ENCODE data around the gene GZF1.
A peak's percentile ranks its signal among the peaks of the same experiment; 100 is the strongest.

Gene GZF1

DNA sequence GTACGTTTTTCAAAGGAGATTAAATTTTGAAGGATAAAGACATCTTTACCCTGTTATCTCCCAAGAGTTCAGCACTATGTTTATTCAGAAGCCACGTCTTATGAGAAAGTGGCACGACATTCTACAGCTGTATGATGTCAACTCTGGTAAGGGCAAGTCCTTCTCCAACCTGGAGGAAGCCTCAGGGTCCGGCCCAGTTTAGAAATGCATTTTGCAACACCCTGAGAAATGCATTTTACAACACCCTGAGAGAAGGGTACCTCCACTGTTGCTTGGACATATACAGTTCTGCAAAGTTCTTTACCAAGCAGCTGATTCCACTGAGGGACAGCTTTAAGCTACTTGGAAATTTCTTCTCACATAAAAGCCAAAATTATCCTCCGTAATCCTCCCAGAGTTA, 41.8 kb downstream of the GZF1 start:
- Histone ChIP-seq H3K27ac (replicated peaks) (no peak overlapping the region), H3K4me3 (replicated peaks; ENCODE audit: insufficient read depth, low read length) (no peak overlapping the region), H3K27me3 (ENCODE audit: insufficient read depth, poor library complexity, severe bottlenecking) (no peaks in the 10 kb centered on the region)
- peak in 1 of 2 experiments; percentile 36 for DNase-seq (ENCODE audit: low read depth in 1 of 2, low spot score in 1 of 2)
- TF ChIP-seq SPI1 (IDR thresholded peaks at IDR 0.05; ENCODE audit: borderline replicate concordance, low read depth) (no peak), POLR2AphosphoS5 (IDR thresholded peaks at IDR 0.05; ENCODE audit: low read depth) (no peak), GABPA (IDR thresholded peaks at IDR 0.05; ENCODE audit: low read depth) (no peak)
- TF ChIP-seq, protein P1, sequence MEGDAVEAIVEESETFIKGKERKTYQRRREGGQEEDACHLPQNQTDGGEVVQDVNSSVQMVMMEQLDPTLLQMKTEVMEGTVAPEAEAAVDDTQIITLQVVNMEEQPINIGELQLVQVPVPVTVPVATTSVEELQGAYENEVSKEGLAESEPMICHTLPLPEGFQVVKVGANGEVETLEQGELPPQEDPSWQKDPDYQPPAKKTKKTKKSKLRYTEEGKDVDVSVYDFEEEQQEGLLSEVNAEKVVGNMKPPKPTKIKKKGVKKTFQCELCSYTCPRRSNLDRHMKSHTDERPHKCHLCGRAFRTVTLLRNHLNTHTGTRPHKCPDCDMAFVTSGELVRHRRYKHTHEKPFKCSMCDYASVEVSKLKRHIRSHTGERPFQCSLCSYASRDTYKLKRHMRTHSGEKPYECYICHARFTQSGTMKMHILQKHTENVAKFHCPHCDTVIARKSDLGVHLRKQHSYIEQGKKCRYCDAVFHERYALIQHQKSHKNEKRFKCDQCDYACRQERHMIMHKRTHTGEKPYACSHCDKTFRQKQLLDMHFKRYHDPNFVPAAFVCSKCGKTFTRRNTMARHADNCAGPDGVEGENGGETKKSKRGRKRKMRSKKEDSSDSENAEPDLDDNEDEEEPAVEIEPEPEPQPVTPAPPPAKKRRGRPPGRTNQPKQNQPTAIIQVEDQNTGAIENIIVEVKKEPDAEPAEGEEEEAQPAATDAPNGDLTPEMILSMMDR (IDR thresholded peaks at IDR 0.05; ENCODE audit: insufficient read depth, low read length) = no peak
- TF ChIP-seq, protein P2, sequence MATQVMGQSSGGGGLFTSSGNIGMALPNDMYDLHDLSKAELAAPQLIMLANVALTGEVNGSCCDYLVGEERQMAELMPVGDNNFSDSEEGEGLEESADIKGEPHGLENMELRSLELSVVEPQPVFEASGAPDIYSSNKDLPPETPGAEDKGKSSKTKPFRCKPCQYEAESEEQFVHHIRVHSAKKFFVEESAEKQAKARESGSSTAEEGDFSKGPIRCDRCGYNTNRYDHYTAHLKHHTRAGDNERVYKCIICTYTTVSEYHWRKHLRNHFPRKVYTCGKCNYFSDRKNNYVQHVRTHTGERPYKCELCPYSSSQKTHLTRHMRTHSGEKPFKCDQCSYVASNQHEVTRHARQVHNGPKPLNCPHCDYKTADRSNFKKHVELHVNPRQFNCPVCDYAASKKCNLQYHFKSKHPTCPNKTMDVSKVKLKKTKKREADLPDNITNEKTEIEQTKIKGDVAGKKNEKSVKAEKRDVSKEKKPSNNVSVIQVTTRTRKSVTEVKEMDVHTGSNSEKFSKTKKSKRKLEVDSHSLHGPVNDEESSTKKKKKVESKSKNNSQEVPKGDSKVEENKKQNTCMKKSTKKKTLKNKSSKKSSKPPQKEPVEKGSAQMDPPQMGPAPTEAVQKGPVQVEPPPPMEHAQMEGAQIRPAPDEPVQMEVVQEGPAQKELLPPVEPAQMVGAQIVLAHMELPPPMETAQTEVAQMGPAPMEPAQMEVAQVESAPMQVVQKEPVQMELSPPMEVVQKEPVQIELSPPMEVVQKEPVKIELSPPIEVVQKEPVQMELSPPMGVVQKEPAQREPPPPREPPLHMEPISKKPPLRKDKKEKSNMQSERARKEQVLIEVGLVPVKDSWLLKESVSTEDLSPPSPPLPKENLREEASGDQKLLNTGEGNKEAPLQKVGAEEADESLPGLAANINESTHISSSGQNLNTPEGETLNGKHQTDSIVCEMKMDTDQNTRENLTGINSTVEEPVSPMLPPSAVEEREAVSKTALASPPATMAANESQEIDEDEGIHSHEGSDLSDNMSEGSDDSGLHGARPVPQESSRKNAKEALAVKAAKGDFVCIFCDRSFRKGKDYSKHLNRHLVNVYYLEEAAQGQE (IDR thresholded peaks at IDR 0.05; ENCODE audit: insufficient replicate concordance, low read depth) = no peak

DNA sequence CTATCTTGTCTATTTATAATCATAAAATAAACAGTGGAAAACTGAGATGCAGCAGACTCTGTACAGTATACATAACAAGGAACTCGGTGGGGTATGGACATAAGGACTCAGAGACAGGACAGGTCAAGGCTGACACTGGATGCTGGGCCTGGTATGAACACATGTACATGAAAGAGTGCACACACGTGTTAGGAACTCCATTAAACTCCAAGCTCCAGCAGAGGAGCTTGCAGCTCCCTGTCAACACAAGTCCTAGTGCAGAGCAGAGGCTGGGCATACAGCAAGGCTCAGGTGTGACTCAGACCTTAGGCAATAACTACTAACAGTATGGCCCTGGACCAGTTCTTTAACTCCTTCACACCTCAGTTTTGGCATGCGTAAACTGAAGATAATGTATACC, 42.2 kb downstream of the GZF1 start:
- TF ChIP-seq SPI1 (IDR thresholded peaks at IDR 0.05; ENCODE audit: borderline replicate concordance, low read depth) (no peak), POLR2AphosphoS5 (IDR thresholded peaks at IDR 0.05; ENCODE audit: low read depth) (no peak), GABPA (IDR thresholded peaks at IDR 0.05; ENCODE audit: low read depth) (no peak)
- TF ChIP-seq, protein P2 (IDR thresholded peaks at IDR 0.05; ENCODE audit: insufficient replicate concordance, low read depth) = no peak
- TF ChIP-seq, protein P1 (IDR thresholded peaks at IDR 0.05; ENCODE audit: insufficient read depth, low read length) = no peak
- no peak overlapping the region for H3K4me3 ChIP-seq (replicated peaks; ENCODE audit: insufficient read depth, low read length)
- H3K27me3 ChIP-seq (ENCODE audit: insufficient read depth, poor library complexity, severe bottlenecking) = no peaks in the 10 kb centered on the region
- H3K27ac ChIP-seq (replicated peaks) = no peak overlapping the region
- DNase-seq (ENCODE audit: low read depth in 1 of 2, low spot score in 1 of 2) = no peak

DNA sequence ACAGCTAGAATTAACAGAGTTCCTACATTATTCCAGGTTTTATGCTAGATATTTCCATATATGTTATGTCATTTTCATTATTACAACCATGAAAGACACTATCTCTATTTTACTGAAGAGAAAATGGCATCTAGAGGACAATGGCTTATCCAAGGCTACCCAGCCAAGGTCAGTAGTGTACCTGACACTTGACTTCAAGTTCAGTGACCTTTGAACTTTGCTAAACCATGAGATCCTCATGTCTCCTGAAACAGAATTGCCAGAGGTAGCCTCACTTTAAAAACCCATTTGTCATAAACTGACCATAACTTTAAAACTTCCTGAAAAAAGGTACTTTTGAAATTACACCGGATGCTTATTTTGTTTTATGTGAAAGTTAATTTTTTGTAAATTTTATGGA, 44.9 kb downstream of the GZF1 start:
- TF ChIP-seq GABPA (IDR thresholded peaks at IDR 0.05; ENCODE audit: low read depth) (no peak), POLR2AphosphoS5 (IDR thresholded peaks at IDR 0.05; ENCODE audit: low read depth) (no peak), SPI1 (IDR thresholded peaks at IDR 0.05; ENCODE audit: borderline replicate concordance, low read depth) (no peak)
- TF ChIP-seq, protein P1 (IDR thresholded peaks at IDR 0.05; ENCODE audit: insufficient read depth, low read length) = no peak
- TF ChIP-seq, protein P2 (IDR thresholded peaks at IDR 0.05; ENCODE audit: insufficient replicate concordance, low read depth) = no peak
- Histone ChIP-seq H3K27ac (replicated peaks) (no peak overlapping the region), H3K27me3 (ENCODE audit: insufficient read depth, poor library complexity, severe bottlenecking) (no peaks in the 10 kb centered on the region), H3K4me3 (replicated peaks; ENCODE audit: insufficient read depth, low read length) (no peak overlapping the region)
- DNase-seq (ENCODE audit: low read depth in 1 of 2, low spot score in 1 of 2) = no peak
